Astrocyte (in vitro differentiated cells and primary cell): Measurements from ENCODE around the gene USP3. TPM values are rescaled to one million over a fixed set of nuclear protein-coding genes. Genes with fewer than 3 reads are reported as not detected.

Experiments
- DNase-seq: peaks from one replicate; pipeline ENCODE4 v3.0.0-alpha.2; 2010; ENCODE audit warnings: low read depth
- FAIRE-seq: peaks from 2 replicates; lab custom pipeline; 2011; peaks lifted over from hg19 to GRCh38; lab: Jason Lieb, UNC
- H2AFZ ChIP-seq: 2 replicates; pipeline ENCODE4 v1.6.0; 2012; ENCODE audit warnings: low read depth, low read length, inconsistent platforms
- H3K27ac ChIP-seq: 2 replicates; pipeline ENCODE4 v1.5.1; 2011; ENCODE audit warnings: low read depth, low read length, inconsistent platforms
- H3K27me3 ChIP-seq: 2 replicates; pipeline ENCODE4 v1.6.0; 2011; ENCODE audit warnings: low read length, inconsistent platforms; ENCODE audit not compliant: insufficient read depth
- H3K36me3 ChIP-seq: 2 replicates; pipeline ENCODE4 v1.5.1; 2011; ENCODE audit warnings: low read length, inconsistent platforms; ENCODE audit not compliant: insufficient read depth
- H3K4me1 ChIP-seq: 2 replicates; pipeline ENCODE4 v1.5.1; 2011; ENCODE audit warnings: low read length, inconsistent platforms; ENCODE audit not compliant: insufficient read depth
- H3K4me2 ChIP-seq: 2 replicates; pipeline ENCODE4 v1.6.0; 2012; ENCODE audit warnings: low read length, inconsistent platforms
- H3K4me3 ChIP-seq: 2 replicates; pipeline ENCODE4 v1.5.1; 2011; ENCODE audit warnings: low read depth, mild to moderate bottlenecking, low read length, inconsistent platforms; ENCODE audit not compliant: insufficient read depth
- H3K79me2 ChIP-seq: 2 replicates; pipeline ENCODE4 v1.6.0; 2012; ENCODE audit warnings: mild to moderate bottlenecking, low read length, inconsistent platforms; ENCODE audit not compliant: insufficient read depth
- H3K9ac ChIP-seq: 2 replicates; pipeline ENCODE4 v1.6.0; 2012; ENCODE audit warnings: mild to moderate bottlenecking, low read length, inconsistent platforms
- H3K9me3 ChIP-seq: 2 replicates; pipeline ENCODE4 v1.5.1; 2012; ENCODE audit warnings: low read depth, mild to moderate bottlenecking, low read length, inconsistent platforms; ENCODE audit not compliant: insufficient read depth
- H4K20me1 ChIP-seq: 2 replicates; pipeline ENCODE4 v1.6.0; 2012; ENCODE audit warnings: low read length, inconsistent platforms; ENCODE audit not compliant: insufficient read depth
- H3K27ac Mint-ChIP-seq: one replicate; pipeline ENCODE4 v1.8.0; 2021; ENCODE audit warnings: mild to moderate bottlenecking, mixed read lengths; ENCODE audit not compliant: unreplicated experiment
- H3K27me3 Mint-ChIP-seq: one replicate; pipeline ENCODE4 v1.8.0; 2021; ENCODE audit warnings: low read depth, mixed read lengths; ENCODE audit not compliant: unreplicated experiment
- H3K36me3 Mint-ChIP-seq: one replicate; pipeline ENCODE4 v1.8.0; 2021; ENCODE audit warnings: low read depth, mixed read lengths; ENCODE audit not compliant: unreplicated experiment
- H3K4me1 Mint-ChIP-seq: one replicate; pipeline ENCODE4 v1.8.0; 2021; ENCODE audit warnings: low read depth, mixed read lengths; ENCODE audit not compliant: unreplicated experiment
- H3K4me3 Mint-ChIP-seq: one replicate; pipeline ENCODE4 v1.8.0; 2021; ENCODE audit warnings: mild to moderate bottlenecking, moderate library complexity, mixed read lengths; ENCODE audit not compliant: unreplicated experiment
- H3K9me3 Mint-ChIP-seq: one replicate; pipeline ENCODE4 v1.8.0; 2021; ENCODE audit warnings: mild to moderate bottlenecking, mixed read lengths; ENCODE audit not compliant: unreplicated experiment
- CTCF ChIP-seq: IDR thresholded peaks from 2 replicates; pipeline ENCODE4 v1.5.1; 2011; ENCODE audit warnings: low read depth, mild to moderate bottlenecking, inconsistent platforms, low read length, moderate library complexity; ENCODE audit not compliant: insufficient read depth
- EZH2 ChIP-seq: IDR thresholded peaks from 2 replicates; pipeline ENCODE4 v1.6.1; 2012; ENCODE audit warnings: mild to moderate bottlenecking, low read length, inconsistent platforms; ENCODE audit not compliant: insufficient read depth
- total RNA-seq: library from RNA; stranded (reverse); gene quantifications from 2 replicates; pipeline ENCODE4 v1.2.1, GENCODE V29; 2021

Gene USP3
- total RNA-seq, 1 donor from 2014 or later, result 38.1 TPM

GRCh38 chr15:63458026-63458425 is 46.4 kb upstream of the USP3 start:
- Histone ChIP-seq H3K27me3 (no peaks in the 10 kb centered on the region), H3K4me1 (peaks cover 11% of the 10 kb centered on the region), H3K9ac (no peak overlapping the region), H3K36me3 (no peaks in the 10 kb centered on the region), H3K27ac (no peak overlapping the region), H4K20me1 (no peaks in the 10 kb centered on the region), H3K4me2 (no peak overlapping the region), H3K4me3 (no peak overlapping the region), H3K79me2 (no peaks in the 10 kb centered on the region), H2AFZ (no peak overlapping the region), H3K9me3 (peaks cover 5% of the 10 kb centered on the region)
- TF ChIP-seq EZH2 (no peak), CTCF (no peak)
- DNase-seq, result no peak
- Mint-ChIP-seq H3K27me3 (peaks cover 17% of the 10 kb centered on the region), H3K36me3 (peaks cover 3% of the 10 kb centered on the region), H3K4me1 (peaks cover 6% of the 10 kb centered on the region), H3K4me3 (no peak overlapping the region), H3K27ac (no peak overlapping the region), H3K9me3 (peaks cover 5% of the 10 kb centered on the region)
- FAIRE-seq, result no peak

DNA sequence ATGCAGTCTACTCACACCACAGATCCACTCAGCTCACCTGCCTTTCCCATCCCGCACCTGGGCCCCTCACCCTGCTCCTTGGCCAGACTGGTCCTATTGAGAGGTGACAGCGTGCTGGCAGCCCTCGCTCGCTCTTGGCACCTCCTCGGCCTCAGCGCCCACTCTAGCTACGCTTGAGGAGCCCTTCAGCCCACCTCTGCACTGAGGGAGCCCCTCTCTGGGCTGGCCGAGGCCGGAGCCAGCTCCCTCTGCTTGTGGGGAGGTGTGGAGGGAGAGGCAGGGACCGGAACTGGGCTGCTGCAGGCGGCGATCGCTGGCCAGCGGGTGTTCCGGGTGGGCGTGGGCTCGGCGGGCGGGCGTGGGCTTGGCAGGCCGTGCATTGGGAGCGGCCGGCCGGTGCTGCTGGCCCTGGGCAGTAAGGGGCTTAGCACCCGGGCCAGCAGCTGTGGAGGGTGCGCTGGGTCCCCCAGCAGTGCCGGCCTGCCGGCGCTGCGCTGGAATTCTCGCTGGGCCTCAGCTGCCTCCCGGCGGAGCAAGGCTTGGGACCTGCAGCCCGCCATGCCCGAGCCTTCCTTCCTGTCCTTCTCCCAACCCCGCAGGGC is 45.5 kb upstream of the USP3 start:
- Histone ChIP-seq H4K20me1 (no peaks in the 10 kb centered on the region), H3K4me1 (peaks cover 11% of the 10 kb centered on the region), H3K27ac (no peak overlapping the region), H3K9ac (no peak overlapping the region), H3K4me2 (no peak overlapping the region), H3K27me3 (no peaks in the 10 kb centered on the region), H3K36me3 (no peaks in the 10 kb centered on the region), H3K79me2 (no peaks in the 10 kb centered on the region), H3K9me3 (peaks cover 5% of the 10 kb centered on the region), H3K4me3 (no peak overlapping the region), H2AFZ (no peak overlapping the region)
- Mint-ChIP-seq H3K4me1 (peaks cover 10% of the 10 kb centered on the region), H3K27me3 (peaks cover 22% of the 10 kb centered on the region), H3K36me3 (peaks cover 3% of the 10 kb centered on the region), H3K9me3 (peaks cover 5% of the 10 kb centered on the region), H3K4me3 (no peak overlapping the region), H3K27ac (no peak overlapping the region)
- FAIRE-seq (no peak), DNase-seq (no peak)
- TF ChIP-seq CTCF (no peak), EZH2 (no peak)
